ENCODE measurements around the gene TRIM9.

DNA sequence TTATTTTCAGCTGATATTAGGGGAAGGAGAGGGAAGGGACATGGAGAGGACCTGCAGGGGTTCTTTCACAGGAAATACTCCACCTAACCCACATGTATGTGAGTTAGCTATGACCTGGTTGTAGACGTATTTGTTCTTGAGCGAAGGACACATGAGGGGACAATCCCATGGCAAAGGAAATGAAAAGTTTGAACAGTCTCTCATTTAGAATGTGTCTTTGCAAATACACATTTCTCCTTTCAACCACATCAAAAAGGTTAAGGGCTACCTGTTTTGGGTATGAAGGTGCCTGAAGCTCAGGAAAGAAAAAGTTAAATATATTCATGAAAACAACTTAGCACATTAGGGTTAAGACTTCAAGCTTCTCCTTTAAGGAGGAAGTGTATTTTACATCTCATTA lies 158.0 kb downstream of the TRIM9 start:
- TF ChIP-seq, protein P1, sequence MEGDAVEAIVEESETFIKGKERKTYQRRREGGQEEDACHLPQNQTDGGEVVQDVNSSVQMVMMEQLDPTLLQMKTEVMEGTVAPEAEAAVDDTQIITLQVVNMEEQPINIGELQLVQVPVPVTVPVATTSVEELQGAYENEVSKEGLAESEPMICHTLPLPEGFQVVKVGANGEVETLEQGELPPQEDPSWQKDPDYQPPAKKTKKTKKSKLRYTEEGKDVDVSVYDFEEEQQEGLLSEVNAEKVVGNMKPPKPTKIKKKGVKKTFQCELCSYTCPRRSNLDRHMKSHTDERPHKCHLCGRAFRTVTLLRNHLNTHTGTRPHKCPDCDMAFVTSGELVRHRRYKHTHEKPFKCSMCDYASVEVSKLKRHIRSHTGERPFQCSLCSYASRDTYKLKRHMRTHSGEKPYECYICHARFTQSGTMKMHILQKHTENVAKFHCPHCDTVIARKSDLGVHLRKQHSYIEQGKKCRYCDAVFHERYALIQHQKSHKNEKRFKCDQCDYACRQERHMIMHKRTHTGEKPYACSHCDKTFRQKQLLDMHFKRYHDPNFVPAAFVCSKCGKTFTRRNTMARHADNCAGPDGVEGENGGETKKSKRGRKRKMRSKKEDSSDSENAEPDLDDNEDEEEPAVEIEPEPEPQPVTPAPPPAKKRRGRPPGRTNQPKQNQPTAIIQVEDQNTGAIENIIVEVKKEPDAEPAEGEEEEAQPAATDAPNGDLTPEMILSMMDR (IDR thresholded peaks at IDR 0.05): no peak
- TF ChIP-seq POLR2A (IDR thresholded peaks at IDR 0.05): no peak
- TF ChIP-seq POLR2AphosphoS5 (IDR thresholded peaks at IDR 0.05): no peak
- no peak for TF ChIP-seq EP300 (IDR thresholded peaks at IDR 0.05)
